K562 (cell line): ENCODE data around the gene STON2. TPM values are rescaled to one million over a fixed set of nuclear protein-coding genes. Genes with fewer than 3 reads are reported as not detected.

ENCODE experiments used
- FIP1L1 ChIP-seq: fragments of 200-400 bp; formaldehyde crosslinking; IDR thresholded peaks from 2 replicates; pipeline ENCODE4 v1.6.1; 2018; ENCODE audit warnings: mild to moderate bottlenecking, low read depth, low read length; ENCODE audit not compliant: poor library complexity, severe bottlenecking
- FOXK2 ChIP-seq, 2 experiments: fragments of 450-650 bp; IDR thresholded peaks in 1 of 2; conservative IDR thresholded peaks in 1 of 2; 2 replicates each; pipeline ENCODE4 v1.6.1; 2016; ENCODE audit warnings: low read depth in 2 of 2, mild to moderate bottlenecking in 1 of 2
- KLF10 ChIP-seq: fragments of 250-450 bp; sonication (Bioruptor Pico); IDR thresholded peaks from 2 replicates; pipeline ENCODE4 v1.6.1; 2021; ENCODE audit warnings: matching md5 sums
- NR2C1 ChIP-seq, 2 experiments: fragments of 450-650 bp; IDR thresholded peaks; 2 replicates each; pipeline ENCODE4 v1.6.1; 2017; ENCODE audit warnings: mild to moderate bottlenecking in 2 of 2, antibody characterized with exemption in 1 of 2, inconsistent platforms in 1 of 2, missing compliant biosample characterization in 1 of 2, missing genetic modification characterization in 1 of 2
- NR3C1 ChIP-seq: sonication (generic); formaldehyde crosslinking; IDR thresholded peaks from 2 replicates; pipeline ENCODE4 v1.8.1; 2022; ENCODE audit warnings: missing genetic modification reagents
- PCBP1 ChIP-seq: fragments of 200-400 bp; formaldehyde crosslinking; IDR thresholded peaks from 2 replicates; pipeline ENCODE4 v1.6.1; 2018; ENCODE audit warnings: mild to moderate bottlenecking, low read depth, low read length; ENCODE audit not compliant: poor library complexity, severe bottlenecking
- RBFOX2 ChIP-seq: fragments of 200-400 bp; formaldehyde crosslinking; IDR thresholded peaks from 2 replicates; pipeline ENCODE4 v1.6.1; 2017; ENCODE audit warnings: low read depth, mild to moderate bottlenecking, low read length, moderate library complexity
- RNF2 ChIP-seq: sonication (generic); IDR thresholded peaks from 2 replicates; pipeline ENCODE4 v1.6.1; 2016
- THRAP3 ChIP-seq: fragments of 450-650 bp; IDR thresholded peaks from 2 replicates; pipeline ENCODE4 v1.6.1; 2016; ENCODE audit warnings: mild to moderate bottlenecking, inconsistent platforms, borderline replicate concordance
- ZNF316 ChIP-seq: fragments of 450-650 bp; IDR thresholded peaks from 2 replicates; pipeline ENCODE4 v1.6.1; 2016
- ZNF436 ChIP-seq: fragments of 250-450, 450-650 bp; sonication (Bioruptor Pico); formaldehyde crosslinking; IDR thresholded peaks from 2 replicates; pipeline ENCODE4 v1.7.0; 2020; ENCODE audit warnings: mild to moderate bottlenecking
- ZNF77 ChIP-seq: fragments of 250-450 bp; sonication (Bioruptor Pico); IDR thresholded peaks from 2 replicates; pipeline ENCODE4 v1.5.0; 2020
- ZSCAN32 ChIP-seq: fragments of 450-650 bp; formaldehyde crosslinking; IDR thresholded peaks from 2 replicates; pipeline ENCODE4 v1.4.0; 2020; ENCODE audit warnings: mild to moderate bottlenecking, moderate library complexity
- polyA plus RNA-seq, 8 experiments: library from polyadenylated mRNA; depleted of rRNA in 4 of 8; stranded (reverse) in 5 of 8; unstranded in 3 of 8; fragments of >200 nt; fragmentation: Nextera tagmentation in 2 of 8; fragmentation: Illumina TruSeq in 1 of 8; extraction: Ambion mirVana in 2 of 8; extraction: Trizol in 1 of 8; gene quantifications; 2 replicates each; pipeline versions ENCODE4 v1.2.1 to v1.2.3, GENCODE V29; 2011 to 2014; ENCODE audit warnings: inconsistent platforms in 1 of 8, missing spikeins in 1 of 8
- total RNA-seq, 7 experiments: library from RNA; depleted of rRNA in 6 of 7; stranded (reverse); fragments of >200 nt in 6 of 7; fragmentation: Illumina TruSeq in 2 of 7; extraction: Trizol in 2 of 7; gene quantifications; 2 replicates each; pipeline versions ENCODE4 v1.2.1 to v1.2.3, GENCODE V29; 2011 to 2021; ENCODE audit warnings: low replicate concordance in 1 of 7
- TF ChIP-seq, protein P1 (sequence below), 2 experiments: fragments of 450-650 bp in 1 of 2; sonication (generic) in 1 of 2; formaldehyde crosslinking in 1 of 2; IDR thresholded peaks; 2 replicates each; pipeline versions ENCODE4 v1.7.1 to v1.9.0; 2016 to 2022; ENCODE audit warnings: inconsistent platforms in 1 of 2, mild to moderate bottlenecking in 1 of 2, missing genetic modification reagents in 1 of 2
- TF ChIP-seq, protein P2 (sequence below): IDR thresholded peaks from 3 replicates; pipeline ENCODE4 v1.6.1; 2011; ENCODE audit warnings: borderline replicate concordance, mild to moderate bottlenecking; ENCODE audit not compliant: insufficient read length, insufficient read depth
- TF ChIP-seq, protein P3 (sequence below): fragments of 250-450 bp; sonication (Bioruptor Pico); IDR thresholded peaks from 2 replicates; pipeline ENCODE4 v1.5.0; 2020; ENCODE audit warnings: mild to moderate bottlenecking, borderline replicate concordance

Gene STON2
- total and polyA plus RNA-seq, 9 of the 15 experiments (the other 6 are each of a cell fraction or from before 2014, with no cell fraction given), result 7.8 to 99.3 (median 53.5) TPM

DNA sequence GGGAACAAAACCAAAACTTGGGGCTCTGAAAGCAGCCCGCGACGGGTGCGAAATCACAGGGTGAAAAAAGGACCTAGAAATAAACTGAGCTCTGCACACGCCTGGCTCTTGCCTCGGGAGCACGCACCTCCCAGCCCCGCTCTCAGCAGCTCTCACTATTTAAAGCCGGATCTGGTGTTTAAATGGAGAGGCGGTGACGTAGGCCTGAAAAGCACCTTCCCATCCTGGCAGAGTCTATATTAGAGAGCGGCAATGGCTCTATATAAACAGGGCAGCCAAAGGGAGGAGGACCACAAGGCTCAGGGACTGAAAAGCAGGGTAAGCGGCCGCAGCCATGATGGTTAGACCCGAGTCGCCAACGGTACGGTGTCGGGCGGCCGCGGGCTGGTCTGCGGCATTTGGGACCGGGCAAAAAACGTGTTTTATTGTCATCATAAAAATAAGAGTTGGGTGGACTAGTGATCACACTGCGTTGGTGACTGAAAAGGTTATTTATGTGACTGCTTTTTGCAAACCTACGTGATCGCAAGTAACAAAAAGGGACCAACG, 180.8 kb downstream of the STON2 start (continued):
- TF ChIP-seq, protein P1, sequence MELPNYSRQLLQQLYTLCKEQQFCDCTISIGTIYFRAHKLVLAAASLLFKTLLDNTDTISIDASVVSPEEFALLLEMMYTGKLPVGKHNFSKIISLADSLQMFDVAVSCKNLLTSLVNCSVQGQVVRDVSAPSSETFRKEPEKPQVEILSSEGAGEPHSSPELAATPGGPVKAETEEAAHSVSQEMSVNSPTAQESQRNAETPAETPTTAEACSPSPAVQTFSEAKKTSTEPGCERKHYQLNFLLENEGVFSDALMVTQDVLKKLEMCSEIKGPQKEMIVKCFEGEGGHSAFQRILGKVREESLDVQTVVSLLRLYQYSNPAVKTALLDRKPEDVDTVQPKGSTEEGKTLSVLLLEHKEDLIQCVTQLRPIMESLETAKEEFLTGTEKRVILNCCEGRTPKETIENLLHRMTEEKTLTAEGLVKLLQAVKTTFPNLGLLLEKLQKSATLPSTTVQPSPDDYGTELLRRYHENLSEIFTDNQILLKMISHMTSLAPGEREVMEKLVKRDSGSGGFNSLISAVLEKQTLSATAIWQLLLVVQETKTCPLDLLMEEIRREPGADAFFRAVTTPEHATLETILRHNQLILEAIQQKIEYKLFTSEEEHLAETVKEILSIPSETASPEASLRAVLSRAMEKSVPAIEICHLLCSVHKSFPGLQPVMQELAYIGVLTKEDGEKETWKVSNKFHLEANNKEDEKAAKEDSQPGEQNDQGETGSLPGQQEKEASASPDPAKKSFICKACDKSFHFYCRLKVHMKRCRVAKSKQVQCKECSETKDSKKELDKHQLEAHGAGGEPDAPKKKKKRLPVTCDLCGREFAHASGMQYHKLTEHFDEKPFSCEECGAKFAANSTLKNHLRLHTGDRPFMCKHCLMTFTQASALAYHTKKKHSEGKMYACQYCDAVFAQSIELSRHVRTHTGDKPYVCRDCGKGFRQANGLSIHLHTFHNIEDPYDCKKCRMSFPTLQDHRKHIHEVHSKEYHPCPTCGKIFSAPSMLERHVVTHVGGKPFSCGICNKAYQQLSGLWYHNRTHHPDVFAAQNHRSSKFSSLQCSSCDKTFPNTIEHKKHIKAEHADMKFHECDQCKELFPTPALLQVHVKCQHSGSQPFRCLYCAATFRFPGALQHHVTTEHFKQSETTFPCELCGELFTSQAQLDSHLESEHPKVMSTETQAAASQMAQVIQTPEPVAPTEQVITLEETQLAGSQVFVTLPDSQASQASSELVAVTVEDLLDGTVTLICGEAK (IDR thresholded peaks at IDR 0.05), result no peak
- TF ChIP-seq, protein P1 (CRISPR knock-in tag; IDR thresholded peaks at IDR 0.05), result no peak
- TF ChIP-seq, protein P2, sequence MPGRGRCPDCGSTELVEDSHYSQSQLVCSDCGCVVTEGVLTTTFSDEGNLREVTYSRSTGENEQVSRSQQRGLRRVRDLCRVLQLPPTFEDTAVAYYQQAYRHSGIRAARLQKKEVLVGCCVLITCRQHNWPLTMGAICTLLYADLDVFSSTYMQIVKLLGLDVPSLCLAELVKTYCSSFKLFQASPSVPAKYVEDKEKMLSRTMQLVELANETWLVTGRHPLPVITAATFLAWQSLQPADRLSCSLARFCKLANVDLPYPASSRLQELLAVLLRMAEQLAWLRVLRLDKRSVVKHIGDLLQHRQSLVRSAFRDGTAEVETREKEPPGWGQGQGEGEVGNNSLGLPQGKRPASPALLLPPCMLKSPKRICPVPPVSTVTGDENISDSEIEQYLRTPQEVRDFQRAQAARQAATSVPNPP, result no peak
- TF ChIP-seq ZNF77 (CRISPR knock-in tag), result no peak
- TF ChIP-seq, protein P3, sequence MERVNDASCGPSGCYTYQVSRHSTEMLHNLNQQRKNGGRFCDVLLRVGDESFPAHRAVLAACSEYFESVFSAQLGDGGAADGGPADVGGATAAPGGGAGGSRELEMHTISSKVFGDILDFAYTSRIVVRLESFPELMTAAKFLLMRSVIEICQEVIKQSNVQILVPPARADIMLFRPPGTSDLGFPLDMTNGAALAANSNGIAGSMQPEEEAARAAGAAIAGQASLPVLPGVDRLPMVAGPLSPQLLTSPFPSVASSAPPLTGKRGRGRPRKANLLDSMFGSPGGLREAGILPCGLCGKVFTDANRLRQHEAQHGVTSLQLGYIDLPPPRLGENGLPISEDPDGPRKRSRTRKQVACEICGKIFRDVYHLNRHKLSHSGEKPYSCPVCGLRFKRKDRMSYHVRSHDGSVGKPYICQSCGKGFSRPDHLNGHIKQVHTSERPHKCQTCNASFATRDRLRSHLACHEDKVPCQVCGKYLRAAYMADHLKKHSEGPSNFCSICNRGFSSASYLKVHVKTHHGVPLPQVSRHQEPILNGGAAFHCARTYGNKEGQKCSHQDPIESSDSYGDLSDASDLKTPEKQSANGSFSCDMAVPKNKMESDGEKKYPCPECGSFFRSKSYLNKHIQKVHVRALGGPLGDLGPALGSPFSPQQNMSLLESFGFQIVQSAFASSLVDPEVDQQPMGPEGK (CRISPR knock-in tag), result no peak
- no peak for TF ChIP-seq PCBP1
- no peak for TF ChIP-seq THRAP3
- no peak for TF ChIP-seq RNF2
- no peak for TF ChIP-seq ZNF436
- no peak for TF ChIP-seq NR3C1 (CRISPR knock-in tag)
- 0 out of 4 replicates have a peak, but pooled peaks of 1 of the 2 experiments have one; percentile 42 for TF ChIP-seq FOXK2 (conservative IDR thresholded peaks at IDR 0.05 in 1 of 2, IDR thresholded peaks at IDR 0.05 in 1 of 2; ENCODE audit: low read depth in 2 of 2)
- no peak for TF ChIP-seq KLF10 (CRISPR knock-in tag)
- TF ChIP-seq NR2C1 (IDR thresholded peaks at IDR 0.05), result no peak
- TF ChIP-seq NR2C1 (tag; IDR thresholded peaks at IDR 0.05), result no peak
- TF ChIP-seq RBFOX2, result peak; percentile 85
- no peak for TF ChIP-seq ZSCAN32 (CRISPR knock-in tag)
- TF ChIP-seq FIP1L1, result no peak
- no peak for TF ChIP-seq ZNF316
